AG08395 (cell line): ENCODE measurements around the gene SYT1.

Experiments
- DNase-seq: peaks from one replicate; pipeline ENCODE4 v3.0.0; 2012; ENCODE audit warnings: mixed read lengths, low spot score

The SYT1 gene

GRCh38 chr12:79058342-79058741, 193.8 kb downstream of the SYT1 start:
- DNase-seq: no peak

- DNase-seq: no peak
These were observed 195.0 kb downstream of the SYT1 start for GRCh38 chr12:79059557-79059956.

GRCh38 chr12:79063258-79063657, 198.7 kb downstream of the SYT1 start:
- no peak for DNase-seq

GRCh38 chr12:79067977-79068376, 203.4 kb downstream of the SYT1 start:
- no peak for DNase-seq

GRCh38 chr12:79069009-79069408, 204.4 kb downstream of the SYT1 start:
- DNase-seq: no peak

GRCh38 chr12:79071498-79071897, 206.9 kb downstream of the SYT1 start:
- no peak for DNase-seq

GRCh38 chr12:79073506-79073905, 208.9 kb downstream of the SYT1 start:
- DNase-seq: no peak

- no peak for DNase-seq
These were observed 218.0 kb downstream of the SYT1 start for GRCh38 chr12:79082595-79082994.

GRCh38 chr12:79083181-79083580, 218.6 kb downstream of the SYT1 start:
- DNase-seq: no peak

GRCh38 chr12:79085106-79085682, 220.6 kb downstream of the SYT1 start:
- no peak for DNase-seq

GRCh38 chr12:79086541-79087296, 222.1 kb downstream of the SYT1 start:
- no peak for DNase-seq

GRCh38 chr12:79098530-79098929, 234.0 kb downstream of the SYT1 start:
- DNase-seq: no peak

GRCh38 chr12:79108962-79109361, 244.4 kb downstream of the SYT1 start:
- DNase-seq: no peak

GRCh38 chr12:79114896-79115295, 250.3 kb downstream of the SYT1 start:
- DNase-seq: no peak

GRCh38 chr12:79115743-79116142, 251.2 kb downstream of the SYT1 start:
- DNase-seq: no peak

- DNase-seq: no peak
These were observed 255.2 kb downstream of the SYT1 start for GRCh38 chr12:79119796-79120195.

GRCh38 chr12:79121486-79121885, 256.9 kb downstream of the SYT1 start:
- no peak for DNase-seq

- no peak for DNase-seq
These were observed 259.8 kb downstream of the SYT1 start for GRCh38 chr12:79124385-79124784.

- DNase-seq: no peak
These were observed 260.8 kb downstream of the SYT1 start for GRCh38 chr12:79125358-79125757.

- peak; percentile 39 for DNase-seq
These were observed 262.7 kb downstream of the SYT1 start for GRCh38 chr12:79127271-79127751.

GRCh38 chr12:79128956-79129355, 264.4 kb downstream of the SYT1 start:
- no peak for DNase-seq

- DNase-seq: no peak
These were observed 274.3 kb downstream of the SYT1 start for GRCh38 chr12:79138872-79139271.

- DNase-seq: no peak
These were observed 276.1 kb downstream of the SYT1 start for GRCh38 chr12:79140711-79141110.

GRCh38 chr12:79141776-79142175, 277.2 kb downstream of the SYT1 start:
- no peak for DNase-seq
